ENCODE data around the gene DENND6A.

GRCh38 chr3:57582474-57583168, 110.3 kb downstream of the DENND6A start:
- TF ChIP-seq POLR2A (IDR thresholded peaks at IDR 0.05) (no peak), CTCF (IDR thresholded peaks at IDR 0.05) (no peak), POLR2AphosphoS5 (IDR thresholded peaks at IDR 0.05) (no peak)

Measured in sigmoid colon (tissue), 4 donors.